H1 (cell line): ENCODE data around the gene GRIA3. TPM values are rescaled to one million over a fixed set of nuclear protein-coding genes. Genes with fewer than 3 reads are reported as not detected.

Source experiments
- CTCF ChIA-PET: fragments of 300-600 bp; sonication (Branson Sonifier 250); formaldehyde crosslinking; loops from one replicate; lab custom pipeline; 2021; ENCODE audit not compliant: partially characterized antibody; lab: Charles Lee
- POLR2A ChIA-PET: fragments of 300-600 bp; sonication (Branson Sonifier 250); formaldehyde crosslinking; loops from one replicate; lab custom pipeline; 2021; ENCODE audit warnings: inconsistent platforms; ENCODE audit not compliant: partially characterized antibody; lab: Charles Lee
- DNase-seq, 2 experiments: peaks; one replicate each; pipeline versions ENCODE4 v3.0.0 to v3.0.0-alpha.2; 2010 to 2022; ENCODE audit warnings: low spot score in 2 of 2, low read depth in 1 of 2, mixed read lengths in 1 of 2
- FAIRE-seq: peaks from 2 replicates; lab custom pipeline; 2011; peaks lifted over from hg19 to GRCh38; lab: Jason Lieb, UNC
- H2AFZ ChIP-seq: 2 replicates; pipeline ENCODE4 v1.8.1; 2012; ENCODE audit warnings: low read length, inconsistent platforms
- H2AK5ac ChIP-seq: 2 replicates; pipeline ENCODE4 v1.6.1; 2013; ENCODE audit warnings: low read depth, low read length
- H2BK120ac ChIP-seq: replicated peaks from 2 replicates; pipeline ENCODE3; 2013; ENCODE audit warnings: low read depth, low read length, inconsistent platforms
- H2BK12ac ChIP-seq: 2 replicates; pipeline ENCODE4 v1.6.1; 2013; ENCODE audit warnings: low read depth, low read length
- H2BK15ac ChIP-seq: 2 replicates; pipeline ENCODE4 v1.6.1; 2013; ENCODE audit warnings: low read length
- H2BK20ac ChIP-seq: 2 replicates; pipeline ENCODE4 v1.6.1; 2013; ENCODE audit warnings: low read length
- H2BK5ac ChIP-seq: 2 replicates; pipeline ENCODE4 v1.6.1; 2013; ENCODE audit warnings: low read depth, low read length
- H3K14ac ChIP-seq: 2 replicates; pipeline ENCODE4 v1.6.1; 2013; ENCODE audit warnings: inconsistent platforms; ENCODE audit not compliant: insufficient read length
- H3K18ac ChIP-seq: 2 replicates; pipeline ENCODE4 v1.6.1; 2013; ENCODE audit warnings: low read length; ENCODE audit errors: extremely low read depth
- H3K23ac ChIP-seq: 2 replicates; pipeline ENCODE4 v1.6.1; 2013; ENCODE audit warnings: inconsistent platforms; ENCODE audit not compliant: insufficient read length
- H3K23me2 ChIP-seq: 2 replicates; pipeline ENCODE4 v1.6.1; 2013; ENCODE audit warnings: low read depth, low read length
- H3K27ac ChIP-seq: 2 replicates; pipeline ENCODE4 v1.6.1; 2011; ENCODE audit warnings: low read depth, low read length, inconsistent platforms
- H3K27me3 ChIP-seq, 4 experiments: replicated peaks in 1 of 4; 1 replicate in 1 of 4; 2 replicates in 3 of 4; pipeline versions ENCODE4 v1.6.1 to v1.8.1; 2011 to 2013; ENCODE audit warnings: low read length in 3 of 4, mild to moderate bottlenecking in 3 of 4, inconsistent platforms in 2 of 4, mixed read lengths in 2 of 4, moderate library complexity in 1 of 4; ENCODE audit not compliant: control insufficient read depth in 3 of 4, insufficient read depth in 3 of 4; ENCODE audit errors: extremely low read depth in 1 of 4
- H3K36me3 ChIP-seq, 4 experiments: 2 replicates each; pipeline versions ENCODE4 v1.6.1 to v1.8.1; 2011 to 2013; ENCODE audit warnings: mild to moderate bottlenecking in 4 of 4, low read length in 3 of 4, moderate library complexity in 2 of 4, control low read depth in 1 of 4, inconsistent platforms in 1 of 4; ENCODE audit not compliant: insufficient read depth in 4 of 4, control insufficient read depth in 2 of 4
- H3K4ac ChIP-seq: replicated peaks from 2 replicates; pipeline ENCODE3; 2013; ENCODE audit warnings: low read length, low read depth, mixed read lengths, inconsistent platforms; ENCODE audit not compliant: insufficient read length
- H3K4me1 ChIP-seq, 4 experiments: replicated peaks in 1 of 4; 1 replicate in 1 of 4; 2 replicates in 3 of 4; pipeline versions ENCODE4 v1.6.1 to v1.8.1; 2011 to 2013; ENCODE audit warnings: low read length in 3 of 4, inconsistent platforms in 2 of 4, mixed read lengths in 1 of 4; ENCODE audit not compliant: insufficient read depth in 4 of 4, control insufficient read depth in 3 of 4
- H3K4me2 ChIP-seq, 2 experiments: 2 replicates each; pipeline versions ENCODE4 v1.6.1 to v1.8.1; 2011 to 2013; ENCODE audit warnings: low read depth in 2 of 2, low read length in 2 of 2, control low read depth in 1 of 2, inconsistent platforms in 1 of 2, mild to moderate bottlenecking in 1 of 2; ENCODE audit not compliant: insufficient read depth in 1 of 2
- H3K4me3 ChIP-seq, 4 experiments: fragments of 200-600, 300-600 bp in 1 of 4; sonication (generic), shearing (Covaris generic), sonication (Bioruptor Twin) in 1 of 4; 2 replicates each; pipeline versions ENCODE4 v1.5.1 to v1.8.1; 2011 to 2016; ENCODE audit warnings: low read length in 4 of 4, low read depth in 3 of 4, control low read depth in 2 of 4, inconsistent platforms in 2 of 4, mild to moderate bottlenecking in 2 of 4, mixed read lengths in 1 of 4, moderate library complexity in 1 of 4; ENCODE audit not compliant: insufficient read depth in 2 of 4; ENCODE audit errors: extremely low read depth in 1 of 4
- H3K56ac ChIP-seq: replicated peaks from 2 replicates; pipeline ENCODE3; 2013; ENCODE audit warnings: low read depth, mild to moderate bottlenecking, mixed read lengths, low read length, inconsistent platforms; ENCODE audit not compliant: insufficient read length
- H3K79me1 ChIP-seq: 2 replicates; pipeline ENCODE4 v1.6.1; 2013; ENCODE audit warnings: low read depth, low read length, control low read depth
- H3K79me2 ChIP-seq, 2 experiments: 2 replicates each; pipeline versions ENCODE4 v1.6.1 to v1.8.1; 2012 to 2013; ENCODE audit warnings: low read length in 2 of 2, mild to moderate bottlenecking in 2 of 2, inconsistent platforms in 1 of 2; ENCODE audit not compliant: insufficient read depth in 2 of 2, control insufficient read depth in 1 of 2
- H3K9ac ChIP-seq, 4 experiments: replicated peaks in 1 of 4; 1 replicate in 1 of 4; 2 replicates in 3 of 4; pipeline versions ENCODE4 v1.6.1 to v1.8.1; 2011 to 2013; ENCODE audit warnings: low read depth in 3 of 4, low read length in 3 of 4, control low read depth in 2 of 4, mild to moderate bottlenecking in 2 of 4, moderate library complexity in 2 of 4, inconsistent platforms in 1 of 4; ENCODE audit errors: extremely low read depth in 1 of 4
- H3K9me3 ChIP-seq, 2 experiments: 2 replicates each; pipeline versions ENCODE4 v1.6.1 to v1.8.1; 2012 to 2013; ENCODE audit warnings: mild to moderate bottlenecking in 2 of 2, moderate library complexity in 2 of 2, control low read depth in 1 of 2, inconsistent platforms in 1 of 2, low read depth in 1 of 2, low read length in 1 of 2, mixed read lengths in 1 of 2; ENCODE audit not compliant: insufficient read depth in 2 of 2
- H4K20me1 ChIP-seq, 2 experiments: replicated peaks in 1 of 2; 2 replicates each; pipeline versions ENCODE3 to v1.8.1; 2011 to 2013; ENCODE audit warnings: inconsistent platforms in 2 of 2, low read length in 2 of 2, mild to moderate bottlenecking in 1 of 2; ENCODE audit not compliant: insufficient read depth in 2 of 2, control insufficient read depth in 1 of 2
- H4K5ac ChIP-seq: 2 replicates; pipeline ENCODE4 v1.6.1; 2013; ENCODE audit warnings: low read length, low read depth, mixed read lengths, inconsistent platforms; ENCODE audit not compliant: insufficient read length
- H4K8ac ChIP-seq: 2 replicates; pipeline ENCODE4 v1.8.0; 2013; ENCODE audit warnings: mild to moderate bottlenecking, moderate library complexity, low read length, inconsistent platforms; ENCODE audit not compliant: insufficient read depth; ENCODE audit errors: extremely low read depth
- H4K91ac ChIP-seq: replicated peaks from 2 replicates; pipeline ENCODE3; 2013; ENCODE audit warnings: low read length, mixed read lengths, inconsistent platforms; ENCODE audit not compliant: insufficient read length
- BCL11A ChIP-seq, 2 experiments: IDR thresholded peaks; one replicate each; pipeline ENCODE4 v1.6.1; 2011; ENCODE audit warnings: low read depth in 2 of 2, low read length in 2 of 2, mild to moderate bottlenecking in 2 of 2
- CTBP2 ChIP-seq: IDR thresholded peaks from 2 replicates; pipeline ENCODE4 v1.7.0; 2011; ENCODE audit warnings: borderline replicate concordance, mild to moderate bottlenecking, moderate library complexity, mixed read lengths, low read length; ENCODE audit not compliant: insufficient read depth, insufficient read length
- EP300 ChIP-seq, 2 experiments: IDR thresholded peaks; 1 replicate in 1 of 2; 2 replicates in 1 of 2; pipeline ENCODE4 v1.6.1; 2011 to 2012; ENCODE audit warnings: low read depth in 2 of 2, low read length in 2 of 2, mild to moderate bottlenecking in 2 of 2, borderline replicate concordance in 1 of 2, inconsistent platforms in 1 of 2, moderate library complexity in 1 of 2
- HDAC2 ChIP-seq, 2 experiments: fragments of 300-600 bp in 1 of 2; sonication (generic) in 1 of 2; IDR thresholded peaks; 2 replicates each; pipeline ENCODE4 v1.6.1; 2011 to 2012; ENCODE audit warnings: low read depth in 2 of 2, low read length in 2 of 2, mild to moderate bottlenecking in 2 of 2, moderate library complexity in 2 of 2, borderline replicate concordance in 1 of 2, inconsistent platforms in 1 of 2
- POLR2A ChIP-seq, 2 experiments: IDR thresholded peaks; 1 replicate in 1 of 2; 2 replicates in 1 of 2; pipeline ENCODE4 v1.6.1; 2011; ENCODE audit warnings: low read depth in 2 of 2, low read length in 2 of 2, mild to moderate bottlenecking in 2 of 2; ENCODE audit errors: control extremely low read depth in 1 of 2
- RFX5 ChIP-seq: IDR thresholded peaks from 2 replicates; pipeline ENCODE4 v1.6.1; 2011; ENCODE audit warnings: low read depth, low read length, improper control_type of control experiment, borderline replicate concordance
- RNF2 ChIP-seq: fragments of 200-900, 300-1000 bp; sonication (generic); IDR thresholded peaks from 2 replicates; pipeline ENCODE4 v1.7.1; 2016; ENCODE audit warnings: borderline replicate concordance, low read depth, mild to moderate bottlenecking, antibody characterized with exemption, low read length; ENCODE audit not compliant: poor library complexity, severe bottlenecking; ENCODE audit errors: missing control alignments
- RXRA ChIP-seq: IDR thresholded peaks from 2 replicates; pipeline ENCODE4 v1.6.1; 2011; ENCODE audit warnings: low read depth, mild to moderate bottlenecking, low read length, moderate library complexity; ENCODE audit not compliant: insufficient read depth
- SP2 ChIP-seq: IDR thresholded peaks from 2 replicates; pipeline ENCODE4 v1.6.1; 2012; ENCODE audit warnings: mild to moderate bottlenecking, low read length, inconsistent platforms
- TCF12 ChIP-seq: IDR thresholded peaks from 2 replicates; pipeline ENCODE4 v1.6.1; 2011; ENCODE audit warnings: low read depth, mild to moderate bottlenecking, low read length
- YY1 ChIP-seq: IDR thresholded peaks from 2 replicates; pipeline ENCODE4 v1.6.1; 2011; ENCODE audit warnings: low read depth, mild to moderate bottlenecking, low read length
- WGBS, 2 experiments: shearing (Covaris generic) in 1 of 2; methylation state at CpG; one replicate each; pipeline versions ENCODE4 v1.1.6 to v1.1.7; 2013 to 2015; ENCODE audit warnings: low lambda C conversion rate in 2 of 2, mixed read lengths in 2 of 2, inconsistent platforms in 1 of 2, low coverage in 1 of 2, missing lambda C conversion rate in 1 of 2; ENCODE audit not compliant: insufficient replicate concordance in 2 of 2, insufficient coverage in 1 of 2, insufficient read length in 1 of 2; ENCODE audit errors: extremely low coverage in 1 of 2, missing lambda C conversion rate in 1 of 2; 5-methylcytosine and 5-hydroxymethylcytosine counted together
- polyA plus RNA-seq, 7 experiments: library from polyadenylated mRNA; depleted of rRNA in 3 of 7; stranded (reverse) in 5 of 7; unstranded in 2 of 7; fragments of >200 nt in 5 of 7; fragments of 200-250 nt in 2 of 7; gene quantifications; 1 replicate in 5 of 7; 2 replicates in 1 of 7; 4 replicates in 1 of 7; pipeline versions ENCODE4 v1.2.1 to v1.2.3, GENCODE V29; 2011 to 2013; ENCODE audit warnings: missing spikeins in 2 of 7, mixed read lengths in 2 of 7
- total RNA-seq: library from RNA; stranded (reverse); fragmentation: NEBNext Ultra II Directional; extraction: Animal tissue kit (Norgen Biotek cat#: 25700); gene quantifications from 2 replicates; pipeline ENCODE4 v1.2.1, GENCODE V29; 2021
- TF ChIP-seq, protein P1 (sequence below): IDR thresholded peaks from 2 replicates; pipeline ENCODE4 v1.6.1; 2012; ENCODE audit warnings: low read length, inconsistent platforms

GRIA3 gene
- total and polyA plus RNA-seq, 2 of the 8 experiments (the other 6 are each of a cell fraction or from before 2014, with no cell fraction given), result 2.6 to 3.0 TPM

DNA sequence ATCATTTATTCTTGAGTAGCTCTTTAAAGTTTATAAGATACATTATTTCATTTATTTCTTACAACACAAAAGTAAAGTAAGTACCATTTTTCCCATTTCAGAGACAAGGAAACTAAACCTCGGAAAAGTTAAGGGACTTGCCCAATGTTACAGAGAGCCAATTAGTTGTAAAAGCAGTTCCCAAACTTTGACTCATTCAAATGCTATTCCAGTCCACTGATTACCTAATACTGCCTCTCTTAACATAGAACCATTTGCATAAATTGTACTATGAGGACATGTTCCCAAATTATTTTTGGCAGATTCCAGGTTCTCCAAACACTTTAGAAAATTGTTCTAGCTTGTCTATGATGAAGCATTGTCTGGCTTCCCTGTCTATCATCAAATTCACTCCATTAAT lies 45.6 kb upstream of the GRIA3 start:
- no peak for FAIRE-seq
- no peaks in the 10 kb centered on the region for H3K79me2 ChIP-seq
- H2AFZ ChIP-seq, result no peak overlapping the region
- no peak overlapping the region for H3K4me3 ChIP-seq
- POLR2A ChIA-PET, result no interaction called here
- no peak overlapping the region for H4K8ac ChIP-seq
- peaks cover 0 to 2% (median 0%) of the 10 kb centered on the region in 4 experiments; a peak in 1 of 7 replicates for H3K4me1 ChIP-seq
- H2BK120ac ChIP-seq, result no peak overlapping the region
- H4K20me1 ChIP-seq, result no peaks in the 10 kb centered on the region
- no peaks in the 10 kb centered on the region for H3K36me3 ChIP-seq
- no peaks in the 10 kb centered on the region for H3K79me1 ChIP-seq
- no peak overlapping the region for H4K91ac ChIP-seq
- H2BK12ac ChIP-seq, result no peak overlapping the region
- no peak overlapping the region for H3K27ac ChIP-seq
- no peak overlapping the region for H2AK5ac ChIP-seq
- H3K23ac ChIP-seq, result no peak overlapping the region
- H4K5ac ChIP-seq, result no peak overlapping the region
- H2BK5ac ChIP-seq, result no peak overlapping the region
- H2BK15ac ChIP-seq, result no peak overlapping the region
- CTCF ChIA-PET, result no interaction called here
- H3K18ac ChIP-seq, result no peak overlapping the region
- no peaks in the 10 kb centered on the region for H3K9me3 ChIP-seq
- no peaks in the 10 kb centered on the region for H3K27me3 ChIP-seq
- no peak for DNase-seq
- 91% methylated on average over 1 of the region's 1 CpG; no CpG with 5 or more reads in 1 of the 2 experiments for WGBS, 2 experiments
- no peak overlapping the region for H3K9ac ChIP-seq
- no peak overlapping the region for H3K56ac ChIP-seq
- no peak overlapping the region for H3K14ac ChIP-seq
- no peaks in the 10 kb centered on the region for H3K23me2 ChIP-seq
- H3K4ac ChIP-seq, result no peak overlapping the region
- H2BK20ac ChIP-seq, result no peak overlapping the region
- H3K4me2 ChIP-seq, result no peak overlapping the region
- TF ChIP-seq POLR2A (IDR thresholded peaks at IDR 0.05; ENCODE audit: control extremely low read depth in 1 of 2, low read depth in 2 of 2, low read length in 2 of 2), result no peak
- no peak for TF ChIP-seq SP2
- no peak for TF ChIP-seq RNF2
- no peak for TF ChIP-seq RFX5
- no peak for TF ChIP-seq BCL11A (IDR thresholded peaks at IDR 0.05; ENCODE audit: low read depth in 2 of 2, low read length in 2 of 2)
- no peak for TF ChIP-seq CTBP2
- TF ChIP-seq RXRA, result no peak
- TF ChIP-seq, protein P1, sequence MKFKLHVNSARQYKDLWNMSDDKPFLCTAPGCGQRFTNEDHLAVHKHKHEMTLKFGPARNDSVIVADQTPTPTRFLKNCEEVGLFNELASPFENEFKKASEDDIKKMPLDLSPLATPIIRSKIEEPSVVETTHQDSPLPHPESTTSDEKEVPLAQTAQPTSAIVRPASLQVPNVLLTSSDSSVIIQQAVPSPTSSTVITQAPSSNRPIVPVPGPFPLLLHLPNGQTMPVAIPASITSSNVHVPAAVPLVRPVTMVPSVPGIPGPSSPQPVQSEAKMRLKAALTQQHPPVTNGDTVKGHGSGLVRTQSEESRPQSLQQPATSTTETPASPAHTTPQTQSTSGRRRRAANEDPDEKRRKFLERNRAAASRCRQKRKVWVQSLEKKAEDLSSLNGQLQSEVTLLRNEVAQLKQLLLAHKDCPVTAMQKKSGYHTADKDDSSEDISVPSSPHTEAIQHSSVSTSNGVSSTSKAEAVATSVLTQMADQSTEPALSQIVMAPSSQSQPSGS, result no peak
- TF ChIP-seq TCF12, result no peak
- no peak for TF ChIP-seq YY1
- TF ChIP-seq HDAC2 (IDR thresholded peaks at IDR 0.05; ENCODE audit: borderline replicate concordance in 1 of 2, low read depth in 2 of 2, low read length in 2 of 2), result no peak
- TF ChIP-seq EP300 (IDR thresholded peaks at IDR 0.05; ENCODE audit: borderline replicate concordance in 1 of 2, low read depth in 2 of 2, low read length in 2 of 2), result no peak
